Glutamatergic neuron (in vitro differentiated cells): ENCODE data around the gene TRIM63. TPM values are rescaled to one million over a fixed set of nuclear protein-coding genes. Genes with fewer than 3 reads are reported as not detected.

ENCODE experiments used
- DNase-seq: peaks from one replicate; pipeline ENCODE4 v3.0.0; 2022
- H3K27ac Mint-ChIP-seq: one replicate; pipeline ENCODE4 v1.8.0; 2020; ENCODE audit warnings: mild to moderate bottlenecking, mixed read lengths, inconsistent platforms; ENCODE audit not compliant: unreplicated experiment
- H3K27me3 Mint-ChIP-seq: one replicate; pipeline ENCODE4 v1.8.0; 2020; ENCODE audit warnings: mild to moderate bottlenecking, moderate library complexity, mixed read lengths, inconsistent platforms; ENCODE audit not compliant: unreplicated experiment
- H3K36me3 Mint-ChIP-seq: one replicate; pipeline ENCODE4 v1.8.0; 2020; ENCODE audit warnings: mild to moderate bottlenecking, mixed read lengths, inconsistent platforms; ENCODE audit not compliant: unreplicated experiment
- H3K4me1 Mint-ChIP-seq: one replicate; pipeline ENCODE4 v1.8.0; 2020; ENCODE audit warnings: mild to moderate bottlenecking, low read depth, mixed read lengths, inconsistent platforms; ENCODE audit not compliant: unreplicated experiment
- H3K4me3 Mint-ChIP-seq: one replicate; pipeline ENCODE4 v1.8.0; 2020; ENCODE audit warnings: mild to moderate bottlenecking, mixed read lengths, inconsistent platforms; ENCODE audit not compliant: unreplicated experiment
- H3K9me3 Mint-ChIP-seq: one replicate; pipeline ENCODE4 v1.8.0; 2020; ENCODE audit warnings: mild to moderate bottlenecking, moderate library complexity, mixed read lengths, inconsistent platforms; ENCODE audit not compliant: unreplicated experiment
- CTCF ChIP-seq: fragments of 200-600 bp; sonication (generic); IDR thresholded peaks from one replicate; pipeline ENCODE4 v1.5.0; 2021; ENCODE audit not compliant: partially characterized antibody, unreplicated experiment
- total RNA-seq: library from RNA; stranded (reverse); fragmentation: NEBNext Ultra II Directional; extraction: Animal tissue kit (Norgen Biotek cat#: 25700); gene quantifications from one replicate; pipeline ENCODE4 v1.2.1, GENCODE V29; 2021; ENCODE audit not compliant: unreplicated experiment

Gene TRIM63
- total RNA-seq, 1 donor from 2014 or later: not detected

DNA sequence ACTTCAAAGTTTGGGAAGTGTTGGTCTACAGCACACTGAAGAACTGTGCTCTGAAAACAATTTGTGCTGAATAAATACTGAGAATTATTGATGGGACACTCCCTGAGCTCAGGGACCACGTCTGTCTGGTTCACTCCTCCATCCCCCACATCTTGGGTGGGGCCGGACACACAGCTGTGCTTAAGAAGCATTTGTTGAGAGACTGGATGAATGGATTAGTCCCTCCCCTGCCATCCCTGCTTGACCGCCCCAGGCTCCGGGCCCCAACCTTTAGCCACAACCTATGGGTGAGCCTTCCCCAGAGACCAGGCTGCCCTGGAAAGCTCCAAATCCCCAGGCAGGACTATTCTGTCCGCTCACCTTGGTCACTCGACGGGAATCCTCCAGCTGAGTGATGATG is 7.5 kb downstream of the TRIM63 start:
- no peak for DNase-seq
- peaks cover 2% of the 10 kb centered on the region for H3K9me3 Mint-ChIP-seq
- H3K36me3 Mint-ChIP-seq: no peaks in the 10 kb centered on the region
- H3K27ac Mint-ChIP-seq: no peak overlapping the region
- H3K4me3 Mint-ChIP-seq: no peak overlapping the region
- no peak for TF ChIP-seq CTCF
- no peaks in the 10 kb centered on the region for H3K4me1 Mint-ChIP-seq
- peaks cover 4% of the 10 kb centered on the region for H3K27me3 Mint-ChIP-seq

- H3K4me3 Mint-ChIP-seq: no peak overlapping the region
- TF ChIP-seq CTCF: no peak
- H3K9me3 Mint-ChIP-seq: no peaks in the 10 kb centered on the region
- H3K27ac Mint-ChIP-seq: no peak overlapping the region
- H3K4me1 Mint-ChIP-seq: no peaks in the 10 kb centered on the region
- DNase-seq: no peak
- no peaks in the 10 kb centered on the region for H3K36me3 Mint-ChIP-seq
- peaks cover 3% of the 10 kb centered on the region for H3K27me3 Mint-ChIP-seq
Measured at GRCh38 chr1:26058052-26058595, 9.3 kb downstream of the TRIM63 start.

DNA sequence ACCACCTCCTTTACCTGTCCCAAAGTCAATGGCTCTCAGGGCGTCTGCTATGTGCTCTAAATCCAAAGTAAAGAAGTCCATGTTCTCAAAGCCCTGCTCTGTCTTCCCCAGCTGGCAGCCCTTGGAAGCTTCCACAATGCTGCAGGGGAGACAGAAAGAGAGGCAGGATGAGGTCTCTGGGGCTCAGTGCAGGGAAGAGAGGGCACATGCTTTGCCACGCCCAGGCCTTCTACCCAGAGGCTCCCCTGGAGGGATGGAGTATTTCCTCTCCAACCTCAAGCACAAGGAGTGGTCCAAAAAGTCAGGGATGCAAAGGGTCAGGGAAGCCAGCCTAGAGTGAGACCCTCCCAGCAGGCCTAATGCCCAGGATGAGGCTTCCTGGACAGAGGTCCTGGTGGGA is 10.2 kb downstream of the TRIM63 start:
- H3K27ac Mint-ChIP-seq: no peak overlapping the region
- no peaks in the 10 kb centered on the region for H3K36me3 Mint-ChIP-seq
- no peak overlapping the region for H3K4me3 Mint-ChIP-seq
- H3K27me3 Mint-ChIP-seq: peaks cover 1% of the 10 kb centered on the region
- TF ChIP-seq CTCF: no peak
- no peaks in the 10 kb centered on the region for H3K4me1 Mint-ChIP-seq
- no peaks in the 10 kb centered on the region for H3K9me3 Mint-ChIP-seq
- no peak for DNase-seq

DNA sequence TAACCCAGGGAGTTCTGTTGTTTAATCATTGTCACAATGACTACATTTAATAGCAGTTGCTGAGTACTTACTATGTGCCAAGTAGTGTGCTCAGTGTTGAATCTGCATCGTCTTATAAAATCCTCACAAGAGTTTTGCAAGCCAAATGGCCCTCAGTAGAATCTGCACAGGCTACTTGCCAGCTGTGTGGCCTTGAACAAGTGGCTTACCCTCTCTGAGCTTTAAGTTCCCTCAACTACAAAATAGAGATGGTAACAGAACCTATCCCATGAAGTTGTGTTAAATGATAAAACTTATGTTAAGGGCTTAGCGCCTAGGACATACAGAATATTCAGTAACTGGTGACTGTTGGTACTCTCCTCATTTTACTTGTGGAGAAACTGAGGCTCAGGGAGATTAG is 12.4 kb downstream of the TRIM63 start:
- Mint-ChIP-seq H3K9me3 (no peaks in the 10 kb centered on the region), H3K36me3 (no peaks in the 10 kb centered on the region), H3K27ac (no peak overlapping the region), H3K4me1 (no peaks in the 10 kb centered on the region), H3K27me3 (peaks cover 3% of the 10 kb centered on the region), H3K4me3 (no peak overlapping the region)
- no peak for TF ChIP-seq CTCF
- DNase-seq: no peak

GRCh38 chr1:26053718-26054560 is 13.5 kb downstream of the TRIM63 start:
- no peak for DNase-seq
- Mint-ChIP-seq H3K27ac (no peak overlapping the region), H3K36me3 (no peaks in the 10 kb centered on the region), H3K4me3 (no peak overlapping the region), H3K27me3 (peaks cover 3% of the 10 kb centered on the region), H3K4me1 (no peaks in the 10 kb centered on the region), H3K9me3 (no peaks in the 10 kb centered on the region)
- no peak for TF ChIP-seq CTCF
